IPS-15b (cell line): ENCODE data around the gene OSBPL8.
"Not testable (repeated sequence)": the region's sequence is repeated elsewhere in the genome, so short reads cannot be mapped to it uniquely, and the experiment has no call there.

Experiments
- H3K27me3 ChIP-seq: one replicate; pipeline ENCODE4 v1.6.1; 2013; ENCODE audit warnings: low read length; ENCODE audit not compliant: control insufficient read depth, insufficient read depth
- H3K36me3 ChIP-seq: one replicate; pipeline ENCODE4 v1.6.1; 2013; ENCODE audit warnings: low read length; ENCODE audit not compliant: control insufficient read depth, insufficient read depth
- H3K4me1 ChIP-seq: one replicate; pipeline ENCODE4 v1.6.1; 2013; ENCODE audit warnings: mild to moderate bottlenecking, low read length; ENCODE audit not compliant: control insufficient read depth, insufficient read depth
- H3K4me3 ChIP-seq: one replicate; pipeline ENCODE4 v1.5.1; 2013; ENCODE audit warnings: low read depth, low read length
- H3K9ac ChIP-seq: one replicate; pipeline ENCODE4 v1.6.1; 2013; ENCODE audit warnings: low read depth, mild to moderate bottlenecking, low read length
- H3K9me3 ChIP-seq: one replicate; pipeline ENCODE4 v1.6.1; 2013; ENCODE audit warnings: mild to moderate bottlenecking, low read length; ENCODE audit not compliant: control insufficient read depth, insufficient read depth

OSBPL8 gene

DNA sequence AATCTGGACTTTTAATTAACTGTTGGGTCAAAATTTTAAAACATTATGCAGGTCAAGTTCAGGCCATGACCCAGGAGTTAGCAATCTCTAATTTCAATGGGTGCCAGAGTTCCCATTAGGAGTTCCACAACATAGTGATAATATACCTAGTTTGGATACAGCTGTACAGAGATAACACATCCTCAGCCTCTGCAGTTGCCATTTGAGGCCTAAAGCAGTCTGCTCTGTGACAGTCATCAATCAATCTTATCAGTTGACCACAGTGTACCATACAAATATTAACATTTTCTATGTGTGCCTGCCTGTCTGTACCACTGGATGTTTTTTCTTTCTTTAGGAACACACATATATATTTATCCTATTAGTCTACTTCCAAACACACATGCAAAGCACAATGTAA is 157.3 kb downstream of the OSBPL8 start:
- H3K9ac ChIP-seq, result no peak overlapping the region
- no peaks in the 10 kb centered on the region for H3K36me3 ChIP-seq
- no peaks in the 10 kb centered on the region for H3K9me3 ChIP-seq
- H3K27me3 ChIP-seq, result no peaks in the 10 kb centered on the region
- no peak overlapping the region for H3K4me3 ChIP-seq
- H3K4me1 ChIP-seq, result no peaks in the 10 kb centered on the region

GRCh38 chr12:76400136-76400535 is 159.4 kb downstream of the OSBPL8 start:
- Histone ChIP-seq H3K9me3 (no peaks in the 10 kb centered on the region), H3K4me3 (no peak overlapping the region), H3K36me3 (no peaks in the 10 kb centered on the region), H3K9ac (no peak overlapping the region), H3K27me3 (no peaks in the 10 kb centered on the region), H3K4me1 (no peaks in the 10 kb centered on the region)

DNA sequence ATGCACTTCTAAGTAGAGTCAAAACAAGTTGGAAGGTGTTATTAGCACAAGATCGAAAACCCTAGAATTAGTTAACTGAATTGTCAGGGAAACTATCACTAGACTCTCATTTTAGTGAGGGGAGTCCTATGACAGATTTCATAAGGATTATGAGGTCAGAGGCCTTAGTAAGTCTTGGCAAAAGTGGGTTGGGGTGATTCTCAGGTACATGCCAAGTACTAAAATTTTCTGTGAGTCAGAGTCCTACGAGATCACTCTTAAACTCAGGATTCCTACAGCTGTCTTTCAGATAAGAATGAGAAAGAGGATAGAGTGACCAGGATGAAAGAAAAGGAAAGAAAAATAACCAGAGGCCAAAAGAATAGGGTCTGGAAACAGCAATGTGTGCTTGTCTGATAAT is 160.5 kb downstream of the OSBPL8 start:
- no peaks in the 10 kb centered on the region for H3K4me1 ChIP-seq
- no peaks in the 10 kb centered on the region for H3K9me3 ChIP-seq
- no peak overlapping the region for H3K4me3 ChIP-seq
- no peaks in the 10 kb centered on the region for H3K36me3 ChIP-seq
- no peaks in the 10 kb centered on the region for H3K27me3 ChIP-seq
- no peak overlapping the region for H3K9ac ChIP-seq

GRCh38 chr12:76398106-76398505 is 161.5 kb downstream of the OSBPL8 start:
- H3K4me3 ChIP-seq, result no peak overlapping the region
- H3K4me1 ChIP-seq, result no peaks in the 10 kb centered on the region
- no peaks in the 10 kb centered on the region for H3K9me3 ChIP-seq
- no peak overlapping the region for H3K9ac ChIP-seq
- H3K36me3 ChIP-seq, result no peaks in the 10 kb centered on the region
- no peaks in the 10 kb centered on the region for H3K27me3 ChIP-seq

DNA sequence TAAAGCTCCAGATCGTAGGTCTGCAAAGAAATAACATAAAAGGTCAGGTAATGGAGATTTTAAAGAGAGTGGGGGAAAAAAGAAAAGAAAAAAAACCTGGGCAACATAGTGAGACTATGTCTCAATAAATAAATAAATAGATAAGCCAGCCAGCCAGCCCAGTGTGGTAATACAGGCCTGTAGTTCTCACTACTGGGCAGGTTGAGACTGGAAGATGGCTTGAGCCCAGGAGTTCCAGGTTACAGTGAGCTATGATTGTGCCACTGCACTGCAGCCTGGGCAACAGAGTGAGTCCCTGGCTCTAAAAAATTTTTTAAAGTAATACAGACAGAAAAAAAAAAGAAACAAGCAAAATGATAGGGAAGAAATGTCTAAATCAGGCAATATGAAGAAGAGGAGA is 168.1 kb downstream of the OSBPL8 start:
- Histone ChIP-seq H3K9me3 (no peaks in the 10 kb centered on the region), H3K27me3 (no peaks in the 10 kb centered on the region), H3K4me3 (no peak overlapping the region), H3K36me3 (peaks cover 3% of the 10 kb centered on the region), H3K9ac (no peak overlapping the region), H3K4me1 (no peaks in the 10 kb centered on the region)

DNA sequence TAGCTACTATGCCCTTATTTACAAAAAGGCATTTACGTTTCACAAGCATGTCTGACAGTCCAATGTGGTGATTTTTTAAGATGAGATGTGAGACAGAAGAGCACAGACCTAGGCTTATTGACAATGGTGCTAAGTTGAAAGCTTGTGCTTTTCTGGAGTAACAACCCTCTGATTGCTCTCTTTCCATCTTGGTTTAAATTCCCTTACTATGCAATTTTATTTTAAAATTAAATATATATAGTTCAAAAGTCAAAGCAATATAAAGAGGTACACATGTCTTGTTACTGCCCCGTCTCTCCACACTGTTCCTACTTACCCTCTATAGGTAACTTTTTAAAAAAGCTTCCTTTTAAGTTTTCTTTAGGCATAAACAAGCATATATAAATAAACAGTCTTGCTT is 172.0 kb downstream of the OSBPL8 start:
- H3K27me3 ChIP-seq, result no peaks in the 10 kb centered on the region
- H3K4me1 ChIP-seq, result no peaks in the 10 kb centered on the region
- H3K36me3 ChIP-seq, result peaks cover 1% of the 10 kb centered on the region
- no peak overlapping the region for H3K4me3 ChIP-seq
- no peak overlapping the region for H3K9ac ChIP-seq
- H3K9me3 ChIP-seq, result no peaks in the 10 kb centered on the region

DNA sequence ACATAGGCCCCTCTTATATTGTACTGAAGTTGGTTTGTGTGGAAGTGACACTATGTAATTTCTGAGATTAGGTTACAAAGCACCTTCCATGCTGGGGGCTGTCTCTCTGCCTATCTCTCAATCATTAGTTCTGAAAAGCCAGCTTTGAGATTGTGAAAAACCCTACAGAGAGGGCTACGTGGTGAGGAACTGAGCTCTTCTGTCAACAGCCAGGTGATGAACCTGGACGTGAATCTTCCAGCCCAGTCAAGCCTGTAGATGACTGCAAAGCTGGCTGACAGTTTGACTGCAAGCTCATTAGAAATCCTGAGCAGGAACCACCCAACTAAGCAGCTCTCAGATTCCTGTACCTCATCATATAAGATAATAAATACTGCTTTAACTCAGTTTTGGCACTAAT is 175.0 kb downstream of the OSBPL8 start:
- Histone ChIP-seq H3K36me3 (no peaks in the 10 kb centered on the region), H3K4me3 (no peak overlapping the region), H3K9me3 (no peaks in the 10 kb centered on the region), H3K27me3 (no peaks in the 10 kb centered on the region), H3K4me1 (no peaks in the 10 kb centered on the region), H3K9ac (no peak overlapping the region)

DNA sequence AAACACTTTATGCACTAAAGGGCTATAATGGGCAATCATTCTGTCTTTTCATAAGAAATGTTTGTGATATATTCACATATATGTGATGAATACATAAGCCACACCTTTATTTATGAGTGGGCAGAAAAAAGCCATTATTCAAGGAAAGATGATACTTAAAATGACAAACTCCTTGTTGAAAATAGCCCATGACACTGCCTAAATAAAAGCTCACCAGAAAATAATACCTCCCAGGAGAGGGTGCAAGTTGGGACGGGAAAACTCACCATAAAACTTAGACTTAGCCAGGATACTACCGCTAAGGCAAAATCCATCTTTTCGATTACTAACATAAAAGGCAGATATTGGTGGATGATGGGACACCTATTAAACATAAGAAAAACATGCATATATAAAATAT is 175.6 kb downstream of the OSBPL8 start:
- H3K27me3 ChIP-seq, result no peaks in the 10 kb centered on the region
- H3K9ac ChIP-seq, result no peak overlapping the region
- no peaks in the 10 kb centered on the region for H3K9me3 ChIP-seq
- H3K4me3 ChIP-seq, result no peak overlapping the region
- no peaks in the 10 kb centered on the region for H3K36me3 ChIP-seq
- H3K4me1 ChIP-seq, result no peaks in the 10 kb centered on the region

GRCh38 chr12:76379261-76379660 is 180.3 kb downstream of the OSBPL8 start:
- no peaks in the 10 kb centered on the region for H3K4me1 ChIP-seq
- H3K9me3 ChIP-seq, result no peaks in the 10 kb centered on the region
- H3K36me3 ChIP-seq, result no peaks in the 10 kb centered on the region

DNA sequence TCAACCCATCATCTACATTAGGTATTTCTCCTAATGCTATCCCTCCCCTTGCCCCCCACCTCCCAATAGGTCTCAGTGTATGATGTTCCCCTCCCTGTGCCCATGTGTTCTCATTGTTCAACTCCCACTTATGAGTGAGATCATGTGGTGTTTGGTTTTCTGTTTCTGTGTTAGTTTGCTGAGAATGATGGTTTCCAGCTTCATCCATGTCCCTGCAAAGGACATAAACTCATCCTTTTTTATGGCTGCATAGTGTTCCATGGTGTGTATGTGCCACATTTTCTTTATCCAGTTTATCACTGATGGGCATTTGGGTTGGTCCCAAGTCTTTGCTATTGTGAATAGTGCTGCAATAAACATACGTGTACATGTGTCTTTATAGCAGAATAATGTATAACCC is 182.7 kb downstream of the OSBPL8 start:
- not testable (repeated sequence) for H3K27me3 ChIP-seq

More at GRCh38 chr12:76379261-76379660, 180.3 kb downstream of the OSBPL8 start:
- no peak overlapping the region for H3K9ac ChIP-seq
- no peaks in the 10 kb centered on the region for H3K27me3 ChIP-seq
- H3K4me3 ChIP-seq, result no peak overlapping the region

GRCh38 chr12:76375939-76376338 is 183.6 kb downstream of the OSBPL8 start:
- no peaks in the 10 kb centered on the region for H3K9me3 ChIP-seq
- H3K4me3 ChIP-seq, result no peak overlapping the region
- H3K4me1 ChIP-seq, result no peaks in the 10 kb centered on the region
- no peaks in the 10 kb centered on the region for H3K27me3 ChIP-seq
- no peak overlapping the region for H3K9ac ChIP-seq
- H3K36me3 ChIP-seq, result no peaks in the 10 kb centered on the region

More for the DNA sequence above, 182.7 kb downstream of the OSBPL8 start:
- H3K9ac ChIP-seq, H3K36me3 ChIP-seq, H3K4me3 ChIP-seq, H3K9me3 ChIP-seq, H3K4me1 ChIP-seq: not testable (repeated sequence)

DNA sequence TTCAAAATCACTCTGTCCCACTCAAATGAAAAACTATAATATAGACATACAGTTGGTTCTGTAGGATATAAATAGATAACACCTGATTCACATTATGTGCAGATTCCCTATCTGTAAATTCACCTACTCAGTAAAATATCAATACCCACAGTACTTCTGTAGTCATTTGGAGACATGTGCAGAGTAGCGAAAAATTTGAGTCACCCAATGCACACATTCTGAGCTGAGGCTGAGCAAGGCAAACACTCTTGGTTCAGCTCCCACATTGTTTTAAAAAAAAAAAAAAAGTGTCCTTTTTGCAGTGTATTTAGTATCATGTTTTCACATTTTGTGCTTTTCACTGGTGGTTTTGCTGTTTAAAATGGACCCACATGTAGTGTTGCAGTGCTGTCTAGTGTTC is 184.1 kb downstream of the OSBPL8 start:
- H3K9ac ChIP-seq, result no peak overlapping the region
- no peak overlapping the region for H3K4me3 ChIP-seq
- no peaks in the 10 kb centered on the region for H3K9me3 ChIP-seq
- H3K4me1 ChIP-seq, result no peaks in the 10 kb centered on the region
- H3K36me3 ChIP-seq, result no peaks in the 10 kb centered on the region
- H3K27me3 ChIP-seq, result no peaks in the 10 kb centered on the region
